ENCODE data around the gene FUT2. TPM values are rescaled to one million over a fixed set of nuclear protein-coding genes. Genes with fewer than 3 reads are reported as not detected.
A peak's percentile ranks its signal among the peaks of the same experiment; 100 is the strongest.

FUT2 gene
- total RNA-seq, 2 experiments from 2014 or later: not detected

GRCh38 chr19:48674921-48675824, 20.6 kb upstream of the FUT2 start:
- no peak overlapping the region for H3K27ac Mint-ChIP-seq
- peaks cover 7% of the 10 kb centered on the region for H3K4me1 Mint-ChIP-seq (ENCODE audit: low read depth)
- ATAC-seq (ENCODE audit: poor library complexity) (peak; percentile 98), DNase-seq (peak; percentile 62 to 89 (median 68))
- ChIA-PET CTCF (interaction anchor here (0.6 to 2.1 kb wide), 4 partner anchors 22 to 87 kb away, joined by 3 to 16 read pairs (median 4); partner anchors contain the start of gene CA11), POLR2A (interaction anchor here (0.6 to 2.7 kb wide), 4 partner anchors 26 to 63 kb away, joined by 3 to 8 read pairs (median 4); partner anchors contain the start of genes RPL18 and SPHK2)
- TF ChIP-seq, protein P1, sequence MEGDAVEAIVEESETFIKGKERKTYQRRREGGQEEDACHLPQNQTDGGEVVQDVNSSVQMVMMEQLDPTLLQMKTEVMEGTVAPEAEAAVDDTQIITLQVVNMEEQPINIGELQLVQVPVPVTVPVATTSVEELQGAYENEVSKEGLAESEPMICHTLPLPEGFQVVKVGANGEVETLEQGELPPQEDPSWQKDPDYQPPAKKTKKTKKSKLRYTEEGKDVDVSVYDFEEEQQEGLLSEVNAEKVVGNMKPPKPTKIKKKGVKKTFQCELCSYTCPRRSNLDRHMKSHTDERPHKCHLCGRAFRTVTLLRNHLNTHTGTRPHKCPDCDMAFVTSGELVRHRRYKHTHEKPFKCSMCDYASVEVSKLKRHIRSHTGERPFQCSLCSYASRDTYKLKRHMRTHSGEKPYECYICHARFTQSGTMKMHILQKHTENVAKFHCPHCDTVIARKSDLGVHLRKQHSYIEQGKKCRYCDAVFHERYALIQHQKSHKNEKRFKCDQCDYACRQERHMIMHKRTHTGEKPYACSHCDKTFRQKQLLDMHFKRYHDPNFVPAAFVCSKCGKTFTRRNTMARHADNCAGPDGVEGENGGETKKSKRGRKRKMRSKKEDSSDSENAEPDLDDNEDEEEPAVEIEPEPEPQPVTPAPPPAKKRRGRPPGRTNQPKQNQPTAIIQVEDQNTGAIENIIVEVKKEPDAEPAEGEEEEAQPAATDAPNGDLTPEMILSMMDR (IDR thresholded peaks at IDR 0.05): peak; percentile 84
- Histone ChIP-seq H3K4me3 (ENCODE audit: low read length) (no peak overlapping the region), H3K9me3 (ENCODE audit: control insufficient read depth in 1 of 2, insufficient read depth in 1 of 2, low read length in 2 of 2) (no peaks in the 10 kb centered on the region), H3K4me1 (ENCODE audit: insufficient read depth, low read length) (peaks cover 9% of the 10 kb centered on the region), H3K27me3 (ENCODE audit: control insufficient read depth in 1 of 2, insufficient read depth in 2 of 2, low read length in 2 of 2) (no peaks in the 10 kb centered on the region), H3K36me3 (ENCODE audit: insufficient read depth, low read length) (no peaks in the 10 kb centered on the region), H3K27ac (ENCODE audit: low read depth in 1 of 2, low read length in 2 of 2) (no peak overlapping the region)
- no peak overlapping the region for H3K4me3 Mint-ChIP-seq
- no peaks in the 10 kb centered on the region for H3K9me3 Mint-ChIP-seq
- intact Hi-C loops (cut with DNase I, micrococcal nuclease): loop anchor here (1.0 to 5.0 kb wide), 3 partner anchors 29 to 38 kb away; partner anchors contain the start of genes CA11 (in 2 of the 2) and DBP (in 1 of the 2)
- no peaks in the 10 kb centered on the region for H3K27me3 Mint-ChIP-seq
- H3K36me3 Mint-ChIP-seq (ENCODE audit: low read depth): no peaks in the 10 kb centered on the region

- ChIA-PET CTCF (interaction anchor here (1.5 kb wide), 1 partner anchor 30 kb away, joined by 3 read pairs; the partner anchor contains the start of gene CA11), POLR2A (interaction anchor here (1.9 to 2.7 kb wide), 2 partner anchors 27 to 57 kb away, joined by 4 to 8 read pairs; partner anchors contain the start of genes RPL18 and SPHK2)
- H3K27me3 ChIP-seq (ENCODE audit: control insufficient read depth in 1 of 2, insufficient read depth in 2 of 2, low read length in 2 of 2): no peaks in the 10 kb centered on the region
- no peaks in the 10 kb centered on the region for H3K9me3 ChIP-seq (ENCODE audit: control insufficient read depth in 1 of 2, insufficient read depth in 1 of 2, low read length in 2 of 2)
- H3K4me1 Mint-ChIP-seq (ENCODE audit: low read depth): peaks cover 7% of the 10 kb centered on the region
- H3K4me3 Mint-ChIP-seq: no peak overlapping the region
- no peaks in the 10 kb centered on the region for H3K27me3 Mint-ChIP-seq
- DNase-seq (no peak), ATAC-seq (ENCODE audit: poor library complexity) (no peak)
- H3K4me1 ChIP-seq (ENCODE audit: insufficient read depth, low read length): peaks cover 9% of the 10 kb centered on the region
- no peaks in the 10 kb centered on the region for H3K36me3 Mint-ChIP-seq (ENCODE audit: low read depth)
- H3K36me3 ChIP-seq (ENCODE audit: insufficient read depth, low read length): no peaks in the 10 kb centered on the region
- no peak overlapping the region for H3K27ac Mint-ChIP-seq
- intact Hi-C loops (cut with DNase I, micrococcal nuclease): loop anchor here in 1 of 2 experiments (5.0 kb wide), 2 partner anchors 36 to 39 kb away; partner anchors contain the start of gene DBP
- no peak overlapping the region for H3K4me3 ChIP-seq (ENCODE audit: low read length)
- no peaks in the 10 kb centered on the region for H3K9me3 Mint-ChIP-seq
- no peak overlapping the region for H3K27ac ChIP-seq (ENCODE audit: low read depth in 1 of 2, low read length in 2 of 2)
- TF ChIP-seq, protein P1 (IDR thresholded peaks at IDR 0.05): no peak
Measured at GRCh38 chr19:48676487-48676886, 19.3 kb upstream of the FUT2 start.

DNA sequence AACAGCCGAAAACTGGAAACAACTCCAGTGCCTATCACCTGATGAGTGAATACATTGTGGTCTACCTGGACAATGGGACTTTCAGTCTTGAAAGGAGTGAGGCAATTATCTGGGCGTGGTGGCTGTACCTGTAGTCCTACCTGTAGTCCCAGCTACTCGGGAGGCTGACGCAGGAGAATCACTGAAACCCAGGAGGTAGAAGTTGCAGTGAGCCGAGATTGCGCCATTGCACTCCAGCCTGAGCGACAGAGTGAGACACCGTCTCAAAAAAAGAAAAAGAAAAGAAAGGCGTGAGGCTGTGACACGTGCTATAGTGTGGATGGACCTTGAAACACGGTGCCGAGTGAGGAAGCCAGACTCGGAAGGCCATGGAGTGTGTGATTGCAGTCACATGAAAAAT, 18.9 kb upstream of the FUT2 start:
- CTCF ChIA-PET: interaction anchor here (1.5 kb wide), 1 partner anchor 31 kb away, joined by 3 read pairs; the partner anchor contains the start of gene CA11
- Histone ChIP-seq H3K4me1 (ENCODE audit: insufficient read depth, low read length) (peaks cover 9% of the 10 kb centered on the region), H3K4me3 (ENCODE audit: low read length) (no peak overlapping the region), H3K9me3 (ENCODE audit: control insufficient read depth in 1 of 2, insufficient read depth in 1 of 2, low read length in 2 of 2) (no peaks in the 10 kb centered on the region), H3K27me3 (ENCODE audit: control insufficient read depth in 1 of 2, insufficient read depth in 2 of 2, low read length in 2 of 2) (no peaks in the 10 kb centered on the region), H3K27ac (ENCODE audit: low read depth in 1 of 2, low read length in 2 of 2) (no peak overlapping the region), H3K36me3 (ENCODE audit: insufficient read depth, low read length) (no peaks in the 10 kb centered on the region)
- TF ChIP-seq, protein P1 (IDR thresholded peaks at IDR 0.05): no peak
- Mint-ChIP-seq H3K4me3 (no peak overlapping the region), H3K4me1 (ENCODE audit: low read depth) (peaks cover 7% of the 10 kb centered on the region), H3K27me3 (no peaks in the 10 kb centered on the region), H3K27ac (no peak overlapping the region), H3K9me3 (no peaks in the 10 kb centered on the region), H3K36me3 (ENCODE audit: low read depth) (no peaks in the 10 kb centered on the region)
- POLR2A ChIA-PET: interaction anchor here (2.7 kb wide), 1 partner anchor 58 kb away, joined by 8 read pairs; the partner anchor contains the start of genes RPL18 and SPHK2
- DNase-seq (no peak), ATAC-seq (ENCODE audit: poor library complexity) (no peak)
- intact Hi-C loops (cut with DNase I, micrococcal nuclease): loop anchor here in 1 of 2 experiments (5.0 kb wide), 2 partner anchors 35 to 40 kb away; partner anchors contain the start of gene DBP
